PC-9 (cell line): ENCODE results near the gene ACACB. TPM values are rescaled to one million over a fixed set of nuclear protein-coding genes. Genes with fewer than 3 reads are reported as not detected.

ENCODE experiments used
- Bru-seq: library from RNA; stranded (reverse); fragments of 400-500 nt; gene quantifications from one replicate; lab custom pipeline; 2021; lab: Mats Ljungman, UMichigan
- BruChase-seq, 2 experiments: library from RNA; stranded (reverse); fragments of 400-500 nt; gene quantifications; one replicate each; lab custom pipeline; 2021; lab: Mats Ljungman, UMichigan
- BruUV-seq: library from RNA; stranded (reverse); fragments of 400-500 nt; replicated peaks from 2 replicates; lab custom pipeline; 2021; lab: Mats Ljungman, UMichigan
- CTCF ChIA-PET: fragments of 300-600 bp; sonication (Branson Sonifier 250); formaldehyde crosslinking; loops from one replicate; lab custom pipeline; 2022; ENCODE audit warnings: antibody characterized with exemption; lab: Charles Lee
- POLR2A ChIA-PET: fragments of 300-600 bp; sonication (Branson Sonifier 250); formaldehyde crosslinking; loops from one replicate; lab custom pipeline; 2022; ENCODE audit warnings: antibody characterized with exemption; ENCODE audit not compliant: unreplicated experiment; lab: Charles Lee
- DNase-seq, 2 experiments: peaks; one replicate each; pipeline versions ENCODE4 v3.0.0 to v3.0.0-alpha.2; 2015 to 2022; ENCODE audit warnings: mixed read lengths in 1 of 2
- H2AFZ ChIP-seq: fragments of 200-600 bp; sonication (generic); 2 replicates; pipeline ENCODE4 v1.8.1; 2017; ENCODE audit warnings: antibody characterized with exemption
- H3F3A ChIP-seq: fragments of 200-600 bp; sonication (generic); 2 replicates; pipeline ENCODE4 v1.8.1; 2017; ENCODE audit warnings: antibody characterized with exemption, mild to moderate bottlenecking, low read depth; ENCODE audit not compliant: insufficient read depth
- H3K27ac ChIP-seq: fragments of 200-600 bp; sonication (generic); 2 replicates; pipeline ENCODE4 v1.6.1; 2016; ENCODE audit warnings: mixed run types
- H3K27me3 ChIP-seq: fragments of 200-600 bp; sonication (generic); 2 replicates; pipeline ENCODE4 v1.6.1; 2016; ENCODE audit warnings: low read depth, mixed run types; ENCODE audit not compliant: insufficient read depth
- H3K36me3 ChIP-seq: fragments of 200-600 bp; sonication (generic); 2 replicates; pipeline ENCODE4 v1.6.1; 2016; ENCODE audit warnings: low read depth, mixed run types
- H3K4me1 ChIP-seq: fragments of 200-600 bp; sonication (generic); replicated peaks from 2 replicates; pipeline ENCODE4 v1.6.1; 2016; ENCODE audit warnings: mixed run types; ENCODE audit not compliant: insufficient read depth
- H3K4me2 ChIP-seq: fragments of 200-600 bp; sonication (generic); 2 replicates; pipeline ENCODE4 v1.6.1; 2017; ENCODE audit warnings: mixed run types
- H3K4me3 ChIP-seq: fragments of 200-600 bp; sonication (generic); 2 replicates; pipeline ENCODE4 v1.6.1; 2016; ENCODE audit warnings: mixed run types
- H3K79me2 ChIP-seq: fragments of 200-600 bp; sonication (generic); 2 replicates; pipeline ENCODE4 v1.6.1; 2017; ENCODE audit warnings: low read depth, mixed run types
- H3K9me2 ChIP-seq: fragments of 200-600 bp; sonication (generic); 2 replicates; pipeline ENCODE4 v1.8.1; 2017; ENCODE audit warnings: mild to moderate bottlenecking; ENCODE audit not compliant: insufficient read depth
- H3K9me3 ChIP-seq: fragments of 200-600 bp; sonication (generic); 2 replicates; pipeline ENCODE4 v1.8.1; 2016; ENCODE audit warnings: low read depth; ENCODE audit not compliant: insufficient read depth
- H4K20me1 ChIP-seq: fragments of 200-600 bp; sonication (generic); 2 replicates; pipeline ENCODE4 v1.8.1; 2017; ENCODE audit not compliant: insufficient read depth
- CTCF ChIP-seq: fragments of 200-600 bp; sonication (generic); conservative IDR thresholded peaks from 2 replicates; pipeline ENCODE4 v1.6.1; 2017; ENCODE audit warnings: mixed run types, antibody characterized with exemption, mild to moderate bottlenecking, moderate library complexity
- EZH2 ChIP-seq: fragments of 200-600 bp; sonication (generic); IDR thresholded peaks from 2 replicates; pipeline ENCODE4 v1.8.0; 2017; ENCODE audit warnings: antibody characterized with exemption, low read depth
- intact Hi-C: fragments of 100-400 bp; cut with micrococcal nuclease; formaldehyde crosslinking; loops from one replicate; pipeline ENCODE4 v1.10.0; 2022; ENCODE audit not compliant: unreplicated experiment
- long read RNA-seq: library from polyadenylated mRNA; stranded (forward); transcript quantifications from one replicate; pipeline ENCODE4 v2.0.0, GENCODE V29; 2022
- total RNA-seq: library from RNA; stranded (reverse); gene quantifications from 2 replicates; pipeline ENCODE4 v1.2.3, GENCODE V29; 2021

The ACACB gene
- 13.8 and 15.1 TPM in 2 replicates for total RNA-seq
- percentile 46 among the genes with signal in this experiment for Bru-seq, nascent RNA
- BruChase-seq, experiment 1, labeled RNA remaining after a 2-hour chase = percentile 39 among the genes with signal in this experiment
- percentile 48 among the genes with signal in this experiment for BruChase-seq, experiment 2, labeled RNA remaining after a 6-hour chase
- long read RNA-seq, partial matches to known transcripts = 0 of 4 reads
- long read RNA-seq, other reads (novel, unspliced or antisense) = 3 of 4 reads

- ChIA-PET CTCF (interaction anchor here (0.6 kb wide), 1 partner anchor 193 kb away, joined by 6 read pairs; the partner anchor contains the start of gene FOXN4), POLR2A (no interaction called here)
- Histone ChIP-seq H3F3A (peaks cover 7% of the 10 kb centered on the region; the same call in 1 of the 2 replicates), H3K27me3 (no peaks in the 10 kb centered on the region), H3K4me3 (no peak within 1 kb of the TSS), H3K9me3 (no peaks in the 10 kb centered on the region), H3K36me3 (no peaks in the 10 kb centered on the region), H3K27ac (no peak within 1 kb of the TSS), H3K79me2 (no peaks in the 10 kb centered on the region), H3K4me1 (no peaks in the 10 kb centered on the region), H4K20me1 (no peaks in the 10 kb centered on the region), H2AFZ (no peak within 1 kb of the TSS), H3K4me2 (no peak within 1 kb of the TSS), H3K9me2 (no peaks in the 10 kb centered on the region)
- DNase-seq = no peak
- TF ChIP-seq CTCF (no peak), EZH2 (no peak)
- intact Hi-C loops = no loop called here
- no TSS peak for BruUV-seq
Observed at GRCh38 chr12:109115758-109116610, at the start of gene ACACB. Gene ACACB (plus strand): TSS chr12:109116587. CDS start chr12:109139406, 22,819 bp downstream.

- H3K9me3 ChIP-seq = no peaks in the 10 kb centered on the region
- no peaks in the 10 kb centered on the region for H3K27me3 ChIP-seq
- H3K79me2 ChIP-seq = no peaks in the 10 kb centered on the region
- ChIA-PET POLR2A (no interaction called here), CTCF (no interaction called here)
- H3K4me3 ChIP-seq = no peak overlapping the region
- no TSS peak for BruUV-seq
- no peaks in the 10 kb centered on the region for H3F3A ChIP-seq
- no peaks in the 10 kb centered on the region for H4K20me1 ChIP-seq
- no peak overlapping the region for H3K4me2 ChIP-seq
- no peak overlapping the region for H3K27ac ChIP-seq
- TF ChIP-seq CTCF = no peak
- no peak for TF ChIP-seq EZH2
- no peaks in the 10 kb centered on the region for H3K9me2 ChIP-seq
- intact Hi-C loops = no loop called here
- no peak for DNase-seq
- H3K36me3 ChIP-seq = no peaks in the 10 kb centered on the region
- no peak overlapping the region for H2AFZ ChIP-seq
- no peaks in the 10 kb centered on the region for H3K4me1 ChIP-seq
Observed at GRCh38 chr12:109069307-109070271, 46.8 kb upstream of the ACACB start.

- TF ChIP-seq EZH2 = no peak
- TF ChIP-seq CTCF = no peak
- BruUV-seq = no TSS peak
- intact Hi-C loops = no loop called here
- ChIA-PET CTCF (no interaction called here), POLR2A (no interaction called here)
- Histone ChIP-seq H3K27ac (no peak overlapping the region), H2AFZ (no peak overlapping the region), H3K4me2 (no peak overlapping the region), H3K9me3 (no peaks in the 10 kb centered on the region), H3K36me3 (no peaks in the 10 kb centered on the region), H3K27me3 (no peaks in the 10 kb centered on the region), H3K9me2 (0 out of 2 replicates have a peak, but pooled peaks cover 4% of the 10 kb centered on the region), H3K4me1 (no peaks in the 10 kb centered on the region), H4K20me1 (no peaks in the 10 kb centered on the region), H3K79me2 (no peaks in the 10 kb centered on the region), H3F3A (no peaks in the 10 kb centered on the region), H3K4me3 (no peak overlapping the region)
- DNase-seq = no peak
Observed at GRCh38 chr12:109074866-109075265, 41.5 kb upstream of the ACACB start.
